ENCODE data around the gene FADS6. TPM values are rescaled to one million over a fixed set of nuclear protein-coding genes. Genes with fewer than 3 reads are reported as not detected.

The FADS6 gene
- total and polyA plus RNA-seq, 10 of the 15 experiments (the other 5 are each of a cell fraction or from before 2014, with no cell fraction given) = not detected

- ChIA-PET POLR2A (interaction anchor here (0.7 kb wide), 1 partner anchor 110 kb away, joined by 3 read pairs; no protein-coding TSS in a partner anchor), SMC1A (ENCODE audit: uncharacterized antibody, unreplicated experiment) (interaction anchor here (1.0 to 1.5 kb wide), 2 partner anchors 10 to 65 kb away, joined by 4 read pairs; no protein-coding TSS in a partner anchor), RAD21 (ENCODE audit: unreplicated experiment) (no interaction called here), CTCF (interaction anchor here (0.6 to 3.4 kb wide), 6 partner anchors 10 to 1117 kb away, joined by 3 to 14 read pairs (median 3); no protein-coding TSS in a partner anchor)
- Histone ChIP-seq H3K27ac (ENCODE audit: control insufficient read depth, insufficient read depth) (no peak overlapping the region), H3K4me3 (no peak overlapping the region), H3K27me3 (replicated peaks in 1 of 2; ENCODE audit: control insufficient read depth in 2 of 2, insufficient read depth in 2 of 2, low read length in 1 of 2) (peaks cover 12 to 14% of the 10 kb centered on the region in 2 experiments), H4K20me1 (ENCODE audit: control insufficient read depth, insufficient read depth) (no peaks in the 10 kb centered on the region), H3K79me2 (ENCODE audit: control insufficient read depth, insufficient read depth, low read length) (no peaks in the 10 kb centered on the region), H2AFZ (ENCODE audit: control insufficient read depth, low read depth, low read length) (no peak overlapping the region), H3K9me3 (replicated peaks; ENCODE audit: control insufficient read depth, insufficient read depth, low read length) (no peaks in the 10 kb centered on the region), H3K9ac (ENCODE audit: control insufficient read depth, insufficient read depth, low read length) (no peak overlapping the region), H3K4me1 (ENCODE audit: control insufficient read depth, insufficient read depth, low read length) (no peaks in the 10 kb centered on the region), H3K4me2 (ENCODE audit: control insufficient read depth, insufficient read depth) (no peak overlapping the region), H3K36me3 (ENCODE audit: control insufficient read depth in 2 of 2, insufficient read depth in 2 of 2, low read length in 1 of 2) (no peaks in the 10 kb centered on the region)
- intact Hi-C loops (cut with micrococcal nuclease; ENCODE audit: unreplicated experiment) = no loop called here
- FAIRE-seq (no peak), ATAC-seq (no peak), DNase-seq (ENCODE audit: low read depth, low spot score) (no peak)
- in situ Hi-C loops (cut with MboI) = loop anchor here (5.0 kb wide), 1 partner anchor 64 kb away; no protein-coding TSS in a partner anchor
- TF ChIP-seq ZZZ3 (IDR thresholded peaks at IDR 0.05; ENCODE audit: control insufficient read depth, insufficient read length, low read depth) (no peak), SMC3 (IDR thresholded peaks at IDR 0.05; ENCODE audit: borderline replicate concordance, low read length) (no peak)
- WGBS (ENCODE audit: insufficient coverage, insufficient replicate concordance, low lambda C conversion rate, missing lambda C conversion rate) = 54% methylated on average over 7 of the region's 7 CpGs
- BruUV-seq (replicated peaks) = no TSS peak
Observed at GRCh38 chr17:74856112-74856511, 37.3 kb downstream of the FADS6 start.

- H3K9ac ChIP-seq (ENCODE audit: control insufficient read depth, insufficient read depth, low read length) = no peak overlapping the region
- POLR2A ChIA-PET = no interaction called here
- CTCF ChIA-PET = interaction anchor here (1.0 kb wide), 2 partner anchors 13 to 252 kb away, joined by 3 read pairs; no protein-coding TSS in a partner anchor
- intact Hi-C loops (cut with micrococcal nuclease; ENCODE audit: unreplicated experiment) = no loop called here
- no peak overlapping the region for H3K4me3 ChIP-seq
- H3K9me3 ChIP-seq (replicated peaks; ENCODE audit: control insufficient read depth, insufficient read depth, low read length) = no peaks in the 10 kb centered on the region
- no peak overlapping the region for H3K4me2 ChIP-seq (ENCODE audit: control insufficient read depth, insufficient read depth)
- H2AFZ ChIP-seq (ENCODE audit: control insufficient read depth, low read depth, low read length) = no peak overlapping the region
- DNase-seq (ENCODE audit: low read depth, low spot score) = no peak
- no peaks in the 10 kb centered on the region for H3K79me2 ChIP-seq (ENCODE audit: control insufficient read depth, insufficient read depth, low read length)
- 27% methylated on average over 4 of the region's 4 CpGs for WGBS (ENCODE audit: insufficient coverage, insufficient replicate concordance, low lambda C conversion rate, missing lambda C conversion rate)
- no peak for ATAC-seq
- H3K4me1 ChIP-seq (ENCODE audit: control insufficient read depth, insufficient read depth, low read length) = no peaks in the 10 kb centered on the region
- H4K20me1 ChIP-seq (ENCODE audit: control insufficient read depth, insufficient read depth) = no peaks in the 10 kb centered on the region
- RAD21 ChIA-PET (ENCODE audit: unreplicated experiment) = interaction anchor here (0.7 kb wide), 1 partner anchor 61 kb away, joined by 3 read pairs; no protein-coding TSS in a partner anchor
- BruUV-seq (replicated peaks) = no TSS peak
- H3K27me3 ChIP-seq (replicated peaks in 1 of 2; ENCODE audit: control insufficient read depth in 2 of 2, insufficient read depth in 2 of 2, low read length in 1 of 2) = peaks cover 9 to 11% of the 10 kb centered on the region in 2 experiments
- SMC1A ChIA-PET (ENCODE audit: uncharacterized antibody, unreplicated experiment) = interaction anchor here (1.0 to 1.5 kb wide), 2 partner anchors 10 to 64 kb away, joined by 4 read pairs; no protein-coding TSS in a partner anchor
- in situ Hi-C loops (cut with MboI) = loop anchor here (5.0 kb wide), 1 partner anchor 63 kb away; no protein-coding TSS in a partner anchor
- no peak for FAIRE-seq
- H3K27ac ChIP-seq (ENCODE audit: control insufficient read depth, insufficient read depth) = no peak overlapping the region
- no peaks in the 10 kb centered on the region for H3K36me3 ChIP-seq (ENCODE audit: control insufficient read depth in 2 of 2, insufficient read depth in 2 of 2, low read length in 1 of 2)
- no peak for TF ChIP-seq STAT3 (IDR thresholded peaks at IDR 0.05; ENCODE audit: low read depth, low read length)
- no peak for TF ChIP-seq CHD4 (IDR thresholded peaks at IDR 0.05)
- no peak for TF ChIP-seq NFYB (IDR thresholded peaks at IDR 0.05; ENCODE audit: insufficient read depth, low read depth, low read length)
- no peak for TF ChIP-seq CEBPZ (IDR thresholded peaks at IDR 0.05; ENCODE audit: low read depth, low read length)
- TF ChIP-seq KAT2A (conservative IDR thresholded peaks at IDR 0.05; ENCODE audit: control insufficient read depth, low read depth, low read length) = no peak
- no peak for TF ChIP-seq ATF7 (IDR thresholded peaks at IDR 0.05; ENCODE audit: low read depth)
- no peak for TF ChIP-seq CTCF (IDR thresholded peaks at IDR 0.05 in 2 of 3, conservative IDR thresholded peaks at IDR 0.05 in 1 of 3; ENCODE audit: control insufficient read depth in 2 of 3, extremely low read depth in 1 of 3, insufficient read depth in 1 of 3, low read depth in 3 of 3, low read length in 3 of 3)
- no peak for TF ChIP-seq SIX5 (IDR thresholded peaks at IDR 0.05; ENCODE audit: low read depth, low read length, severe bottlenecking)
- TF ChIP-seq ZZZ3 (IDR thresholded peaks at IDR 0.05; ENCODE audit: control insufficient read depth, insufficient read length, low read depth) = no peak
- no peak for TF ChIP-seq NFXL1 (IDR thresholded peaks at IDR 0.05; ENCODE audit: borderline replicate concordance)
- no peak for TF ChIP-seq SIN3A (IDR thresholded peaks at IDR 0.05; ENCODE audit: low read depth, low read length)
Observed at GRCh38 chr17:74855323-74855722, 38.1 kb downstream of the FADS6 start.

Measured in GM12878 (cell line).